Measurements from ENCODE around the gene TNFRSF1A. TPM values are rescaled to one million over a fixed set of nuclear protein-coding genes. Genes with fewer than 3 reads are reported as not detected.
A peak's percentile ranks its signal among the peaks of the same experiment; 100 is the strongest.

The TNFRSF1A gene
- total RNA-seq, 2 donors from 2014 or later: 140 to 170 TPM

DNA sequence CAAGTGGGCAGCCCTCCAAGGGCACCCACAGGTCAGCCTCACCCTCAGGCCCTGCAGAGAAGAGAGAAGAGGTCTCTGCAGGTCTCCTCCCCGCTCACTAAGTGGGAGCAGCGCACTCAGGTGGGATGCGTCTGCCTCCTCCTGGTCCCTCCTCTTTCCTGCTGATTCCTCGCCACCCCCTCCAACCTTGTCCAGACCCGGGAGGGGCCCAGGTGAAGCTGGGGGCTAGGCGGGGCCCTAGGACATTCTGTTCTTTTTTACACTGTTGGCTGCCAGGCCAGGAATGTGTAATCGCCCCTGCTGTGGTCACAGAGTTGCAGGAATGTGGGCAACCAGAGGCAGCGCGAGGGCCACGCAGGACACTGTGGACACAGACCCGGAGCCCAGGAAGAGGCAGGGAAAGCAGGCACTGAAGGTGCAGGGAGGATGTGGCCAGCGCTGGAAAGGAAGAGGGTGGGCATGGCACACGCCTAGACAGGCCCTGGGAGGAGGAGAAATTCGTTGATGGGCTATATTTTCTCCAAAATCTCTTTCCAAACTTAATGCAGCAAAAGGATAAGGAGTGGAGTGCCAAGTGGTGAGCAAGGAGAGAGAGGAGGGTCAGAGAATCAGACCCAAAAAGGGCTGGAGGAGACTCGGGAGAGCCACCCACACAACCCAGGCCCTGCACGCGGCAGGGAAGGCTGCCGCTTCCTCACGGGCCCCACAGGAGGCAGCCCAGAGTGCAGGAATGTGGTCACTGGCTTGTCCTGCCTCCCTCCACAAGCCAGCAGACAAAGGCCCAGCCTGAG lies 34.4 kb upstream of the TNFRSF1A start:
- peak; percentile 66 to 88 for DNase-seq
- peak; percentile 42 for ATAC-seq
- intact Hi-C loops (cut with DNase I, micrococcal nuclease): no loop called here

DNA sequence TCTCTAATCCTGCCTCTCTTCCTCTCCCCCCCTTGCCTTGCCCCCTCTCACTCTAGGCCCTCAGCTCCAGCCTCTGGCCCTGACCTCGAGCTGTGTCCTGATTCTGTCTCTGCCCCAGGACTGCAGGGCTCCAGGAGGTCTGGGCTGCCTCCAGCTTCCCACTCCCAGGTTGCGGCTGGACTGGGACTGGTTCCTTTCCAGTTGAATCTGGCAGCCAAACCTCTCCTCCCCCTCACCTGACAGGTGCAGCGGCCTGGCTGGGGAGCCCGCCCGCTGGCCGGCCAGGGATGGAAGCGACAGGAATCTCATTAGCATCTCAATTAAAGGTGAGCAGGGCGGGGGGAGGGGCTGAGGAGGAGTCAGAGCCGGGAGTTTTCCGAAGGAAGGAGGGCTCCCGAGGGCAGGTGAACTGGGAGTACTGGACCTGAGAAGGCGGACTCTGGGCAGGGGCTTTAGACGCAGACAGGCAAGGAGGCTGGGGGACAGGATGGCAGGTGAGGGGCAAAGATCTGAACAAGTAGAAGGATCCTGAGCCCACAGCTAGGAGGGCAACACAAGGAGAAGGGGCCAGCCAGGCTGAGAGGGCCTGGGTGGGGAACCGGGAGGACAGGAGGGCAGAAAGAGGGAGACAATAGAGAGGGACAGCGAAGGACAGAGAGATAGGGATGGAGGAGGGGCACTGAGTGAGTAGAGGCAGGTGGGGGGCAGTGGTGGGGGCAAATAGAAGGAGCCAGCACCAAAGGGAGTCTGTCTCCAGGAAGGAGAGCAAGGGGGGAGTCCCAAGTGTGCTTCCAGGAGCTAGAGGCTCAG lies 33.6 kb upstream of the TNFRSF1A start, which contains the start of gene SCNN1A:
SCNN1A (minus strand) TSS at position 295 of the 810 bp plus-strand sequence. CDS start 780 bp downstream, outside the sequence.
- DNase-seq (peak; percentile 81 to 92), ATAC-seq (peak; percentile 45)
- intact Hi-C loops (cut with DNase I, micrococcal nuclease): no loop called here

DNA sequence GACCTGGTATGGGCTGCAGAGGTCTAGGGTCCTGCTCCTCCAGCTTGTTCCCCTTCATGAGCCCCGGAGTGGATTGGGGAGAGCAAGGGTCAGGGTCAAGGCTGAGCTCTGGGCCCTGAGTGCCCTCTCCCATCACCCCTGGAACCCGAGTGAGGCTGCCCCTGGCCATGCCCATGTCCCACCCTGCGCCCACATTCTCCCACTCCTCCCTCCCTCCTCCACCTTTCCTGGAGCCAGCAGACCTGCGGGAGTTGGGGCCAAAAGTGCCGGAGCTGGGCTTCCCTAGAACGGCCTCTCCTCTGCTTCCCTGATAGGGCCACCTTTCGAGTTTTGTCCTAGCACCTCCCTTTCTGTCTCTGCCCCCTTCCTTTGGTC lies 32.9 kb upstream of the TNFRSF1A start:
- DNase-seq: no peak
- intact Hi-C loops (cut with DNase I, micrococcal nuclease): no loop called here
- peak; percentile 0 for ATAC-seq

DNA sequence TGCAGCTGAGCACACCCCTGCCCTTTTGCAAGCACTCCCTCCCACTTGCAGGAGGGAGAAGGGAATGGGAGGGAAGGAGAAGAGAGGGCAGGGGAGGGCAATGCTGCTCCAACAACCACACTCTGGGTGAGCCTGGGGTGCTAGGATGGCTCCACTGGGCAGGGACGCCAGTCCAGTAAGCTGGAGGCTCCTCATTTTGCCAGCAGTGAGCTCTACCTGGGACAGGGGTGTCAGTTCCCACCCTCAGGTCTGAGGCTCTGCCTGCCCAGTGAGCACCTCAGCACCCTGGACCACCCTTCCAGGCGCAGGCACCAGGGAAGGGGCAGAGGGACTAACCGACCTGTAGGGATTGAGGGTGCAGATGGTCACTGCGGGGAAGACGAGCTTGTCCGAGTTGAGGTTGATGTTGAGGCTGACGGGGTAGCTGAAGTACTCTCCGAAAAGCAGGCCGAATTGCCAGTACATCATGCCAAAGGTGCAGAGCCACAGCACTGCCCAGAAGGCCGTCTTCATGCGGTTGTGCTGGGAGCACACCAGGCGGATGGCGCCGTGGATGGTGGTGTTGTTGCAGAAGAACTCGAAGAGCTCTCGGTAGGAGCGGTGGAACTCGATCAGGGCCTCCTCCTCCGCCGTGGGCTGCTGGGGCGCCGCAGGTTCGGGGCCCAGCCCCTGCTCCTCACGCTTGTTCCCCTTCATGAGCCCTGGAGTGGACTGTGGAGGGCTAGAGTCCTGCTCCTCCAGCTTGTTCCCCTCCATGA lies 32.3 kb upstream of the TNFRSF1A start:
- intact Hi-C loops (cut with DNase I, micrococcal nuclease): no loop called here
- peak; percentile 2 for ATAC-seq
- peak in 1 of 2 donors; percentile 36 for DNase-seq

DNA sequence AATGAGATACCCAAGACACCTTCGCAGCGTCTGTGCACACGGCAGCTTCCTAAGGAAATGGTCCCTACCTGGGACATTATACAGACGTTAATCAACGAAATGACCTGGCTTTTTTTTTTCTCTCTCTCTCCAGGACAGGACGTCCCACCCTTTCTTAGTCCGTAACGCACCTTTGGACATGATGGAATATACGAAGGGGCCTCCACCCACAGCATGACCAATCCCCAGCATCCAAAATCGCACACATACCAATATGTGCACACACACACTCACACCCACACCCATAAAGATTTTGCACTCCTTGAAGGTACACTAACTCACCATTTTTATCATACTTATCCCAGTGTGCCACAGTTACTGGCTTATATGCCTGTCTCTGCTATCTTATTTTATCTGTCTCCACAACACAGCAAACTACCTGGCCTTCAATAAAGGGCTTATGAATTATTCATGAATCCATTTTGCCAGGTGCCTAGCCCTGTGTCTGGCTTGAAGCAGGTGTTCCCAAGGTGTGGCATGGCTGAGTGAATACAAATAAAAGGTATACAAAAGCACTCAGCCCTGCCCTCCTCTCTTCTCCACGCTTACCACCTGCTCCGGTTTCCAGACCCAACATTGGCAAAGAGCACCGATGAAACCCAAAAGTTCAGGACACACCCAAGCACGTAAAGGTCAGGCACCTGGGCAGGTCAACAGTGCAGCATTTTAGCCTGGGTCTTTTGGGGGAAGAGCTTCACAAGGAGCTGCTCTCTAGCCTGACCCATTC lies 31.3 kb upstream of the TNFRSF1A start:
- peak; percentile 40 for ATAC-seq
- intact Hi-C loops (cut with DNase I, micrococcal nuclease): no loop called here
- DNase-seq: peak; percentile 60 to 75

DNA sequence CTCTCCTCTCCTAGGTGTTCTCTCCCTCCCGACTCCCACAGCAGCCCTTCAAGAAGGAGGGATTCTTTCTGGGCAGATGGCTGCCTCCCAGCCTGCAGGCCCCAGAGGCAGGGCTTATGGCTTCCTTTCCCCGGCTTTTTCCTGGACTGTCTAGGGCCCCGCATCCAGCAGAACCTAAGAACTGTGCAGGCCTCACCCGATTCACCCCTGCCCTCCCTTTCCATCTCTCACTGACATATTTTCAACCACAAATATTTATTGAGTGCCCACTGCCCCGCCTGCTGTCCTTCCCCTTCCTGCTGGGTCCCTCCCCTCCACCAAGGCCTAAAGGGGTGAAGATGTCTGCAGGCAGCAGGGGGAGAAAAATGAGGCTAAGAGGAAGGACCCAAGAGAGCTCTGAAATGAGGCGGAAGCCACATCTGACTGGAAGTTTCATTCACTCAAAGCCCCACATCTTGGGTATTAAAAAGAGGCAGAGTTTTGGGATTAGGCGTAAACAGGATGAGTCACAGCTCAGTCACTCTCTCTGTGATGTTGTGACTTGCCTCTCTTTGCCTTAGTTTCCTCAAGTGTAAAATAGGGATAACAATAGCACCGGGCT lies 30.6 kb upstream of the TNFRSF1A start:
- DNase-seq (peak; percentile 50 to 72), ATAC-seq (peak; percentile 2)
- intact Hi-C loops (cut with DNase I, micrococcal nuclease): no loop called here

DNA sequence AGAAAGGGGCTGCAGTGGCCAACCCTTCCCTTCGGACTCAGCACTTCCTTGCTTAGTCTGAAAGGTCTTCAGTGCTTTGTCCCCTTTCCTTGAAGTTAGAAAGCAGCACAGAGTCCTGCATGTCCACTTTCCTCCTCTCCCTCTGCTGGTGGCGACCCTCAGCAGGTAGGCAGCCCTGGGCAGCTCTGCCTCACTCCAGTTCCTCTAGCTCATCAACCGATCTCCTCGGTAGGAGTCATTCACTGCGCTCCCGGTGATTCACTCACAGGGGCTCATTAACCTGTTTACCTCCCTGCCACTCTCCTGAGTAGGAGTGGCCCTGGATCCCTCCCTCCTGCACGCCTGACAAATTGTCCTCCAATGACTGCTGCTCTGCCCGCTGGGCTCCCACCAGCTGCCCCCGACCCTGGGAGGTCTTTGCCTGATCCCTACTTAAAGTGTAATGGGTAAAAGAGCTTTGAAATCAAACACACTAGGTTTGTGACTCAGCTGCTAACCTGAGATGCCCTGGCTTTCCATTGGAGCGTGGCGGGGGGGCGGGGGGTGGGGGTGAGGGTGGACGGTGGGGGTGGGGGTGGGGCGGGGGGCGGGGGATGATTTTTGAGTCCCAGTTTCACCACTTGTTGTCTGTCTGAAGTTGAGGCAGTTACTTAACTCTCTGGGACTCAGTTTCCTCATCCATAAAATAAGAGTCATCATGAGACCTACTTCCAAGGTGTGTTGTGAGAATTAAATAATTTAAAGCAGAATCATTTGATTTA lies 29.3 kb upstream of the TNFRSF1A start:
- DNase-seq (peak; percentile 77 to 89), ATAC-seq (peak; percentile 52)

DNA sequence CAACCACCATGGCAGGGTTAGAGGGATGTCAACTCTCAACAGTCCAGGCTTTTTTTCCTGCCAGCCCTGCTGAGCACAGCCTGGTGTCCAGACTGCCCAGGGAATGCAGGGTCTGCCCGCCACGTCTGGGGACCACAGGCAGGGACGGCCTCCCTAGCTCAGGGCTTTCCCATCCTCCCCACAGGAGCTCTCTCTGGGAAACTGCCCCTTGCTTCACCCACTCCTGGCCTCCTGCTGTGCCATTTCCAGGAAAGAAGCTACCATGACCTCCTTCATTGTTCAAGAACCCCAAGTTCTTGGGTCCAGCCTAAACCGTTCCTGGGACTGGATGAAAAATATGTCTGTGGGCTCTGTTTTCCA lies 28.7 kb upstream of the TNFRSF1A start:
- ATAC-seq (no peak), DNase-seq (no peak)
- intact Hi-C loops (cut with DNase I, micrococcal nuclease): no loop called here

More for the DNA sequence above, 29.3 kb upstream of the TNFRSF1A start:
- intact Hi-C loops (cut with DNase I, micrococcal nuclease): no loop called here

DNA sequence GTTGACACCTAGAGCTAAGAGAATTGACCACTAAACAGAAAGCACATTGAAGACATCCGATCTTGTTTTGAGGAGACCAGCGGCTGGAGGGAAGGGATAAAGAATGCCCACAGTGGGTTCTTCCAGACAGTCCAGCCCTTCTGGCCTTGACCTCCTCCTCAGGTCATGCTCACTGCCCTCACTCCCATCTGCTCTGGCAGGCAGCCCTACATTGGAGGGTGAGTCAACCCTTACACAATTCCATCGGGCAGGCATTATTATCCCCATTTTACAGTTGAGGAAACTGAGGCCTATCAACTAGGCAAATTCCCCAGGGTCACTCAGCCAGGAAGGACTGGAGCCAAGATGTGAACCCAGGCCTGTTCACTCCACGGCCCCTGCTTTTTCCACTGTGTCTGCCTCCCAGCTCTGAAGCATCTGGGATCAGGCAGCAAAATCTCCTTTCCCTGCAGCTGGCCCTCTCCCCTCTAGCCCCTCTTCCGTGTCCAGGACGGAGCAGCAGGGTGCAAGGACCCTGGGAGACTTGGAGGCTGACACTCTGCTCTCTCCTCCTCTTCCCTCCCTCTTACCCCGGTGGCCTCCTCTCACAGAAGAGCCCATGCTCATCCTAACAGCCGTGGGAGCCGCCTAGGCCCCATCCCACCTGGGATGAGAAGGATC lies 28.2 kb upstream of the TNFRSF1A start:
- intact Hi-C loops (cut with DNase I, micrococcal nuclease): no loop called here
- DNase-seq (no peak), ATAC-seq (no peak)

DNA sequence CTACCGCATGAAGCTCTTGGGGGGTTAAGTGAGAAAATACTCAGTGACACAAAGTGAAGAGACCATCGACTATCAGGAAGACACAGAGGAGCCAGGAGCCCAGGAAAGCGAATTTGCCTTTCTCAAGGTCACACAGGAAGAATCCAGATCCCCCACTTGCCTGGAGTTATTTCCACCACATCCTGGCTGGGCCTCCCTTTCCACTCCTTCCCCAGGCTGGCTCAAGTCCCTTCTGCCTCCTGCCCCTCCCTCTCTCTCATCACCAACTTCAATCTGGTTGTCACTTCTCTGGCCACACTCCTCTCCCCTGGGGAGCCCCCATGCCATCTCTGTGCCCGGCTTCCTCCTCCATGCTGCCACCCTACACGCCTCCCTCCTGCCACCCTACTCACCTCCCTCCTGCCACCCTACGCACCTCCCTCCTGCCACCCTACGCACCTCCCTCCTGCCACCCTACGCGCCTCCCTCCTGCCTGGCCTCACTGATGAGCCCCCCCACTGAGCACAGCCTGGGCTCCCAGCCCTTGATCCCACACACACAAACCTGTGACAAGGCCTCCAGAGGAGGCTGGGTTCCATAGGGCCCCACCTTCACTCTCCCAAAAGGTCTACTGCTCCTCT lies 27.1 kb upstream of the TNFRSF1A start:
- peak; percentile 16 for ATAC-seq
- intact Hi-C loops (cut with DNase I, micrococcal nuclease): no loop called here
- peak in 1 of 2 donors; percentile 63 for DNase-seq

DNA sequence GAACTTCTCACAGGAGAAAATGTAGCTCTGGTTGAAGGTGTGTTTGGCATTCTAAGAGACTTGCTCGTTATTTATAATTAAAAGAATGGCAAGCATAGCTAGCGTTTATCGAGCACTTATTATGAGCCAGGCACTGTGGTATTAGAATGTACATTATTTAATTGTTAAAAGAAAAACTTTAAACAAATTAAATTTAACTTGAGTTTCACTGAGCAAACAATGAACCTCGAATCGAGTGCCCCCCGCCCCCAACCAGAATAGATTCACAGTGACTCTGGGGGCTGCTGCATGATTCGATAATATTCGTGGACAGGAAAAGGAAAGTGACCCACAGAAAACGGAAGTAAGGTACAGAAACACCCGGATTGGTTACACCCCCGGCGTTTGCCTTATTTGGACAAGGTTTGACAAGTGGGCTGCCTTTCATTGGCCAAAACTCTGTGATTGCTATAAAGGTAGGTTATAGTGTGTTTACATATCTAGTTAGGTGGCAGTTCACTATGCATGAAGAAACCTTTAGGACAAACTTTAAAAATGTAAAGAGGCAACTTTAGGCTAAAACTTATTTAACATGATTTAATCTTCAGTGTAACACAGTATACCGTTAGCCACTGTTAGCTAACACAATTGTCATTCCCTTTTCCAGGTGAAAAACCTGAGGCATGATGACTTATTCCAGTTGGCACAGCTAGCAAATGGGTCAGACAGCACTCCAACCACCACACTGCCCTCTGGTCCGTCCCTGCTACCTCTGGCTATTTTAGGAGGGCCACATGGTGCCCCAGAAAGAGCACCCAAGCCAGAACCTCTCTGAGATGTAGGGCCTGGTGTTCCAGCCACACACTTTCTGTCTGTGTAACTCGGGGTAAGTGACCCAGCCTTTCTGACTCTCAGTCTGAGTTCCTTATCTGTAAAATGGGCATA lies 26.4 kb upstream of the TNFRSF1A start:
- DNase-seq (no peak), ATAC-seq (no peak)
- intact Hi-C loops (cut with DNase I, micrococcal nuclease): no loop called here

DNA sequence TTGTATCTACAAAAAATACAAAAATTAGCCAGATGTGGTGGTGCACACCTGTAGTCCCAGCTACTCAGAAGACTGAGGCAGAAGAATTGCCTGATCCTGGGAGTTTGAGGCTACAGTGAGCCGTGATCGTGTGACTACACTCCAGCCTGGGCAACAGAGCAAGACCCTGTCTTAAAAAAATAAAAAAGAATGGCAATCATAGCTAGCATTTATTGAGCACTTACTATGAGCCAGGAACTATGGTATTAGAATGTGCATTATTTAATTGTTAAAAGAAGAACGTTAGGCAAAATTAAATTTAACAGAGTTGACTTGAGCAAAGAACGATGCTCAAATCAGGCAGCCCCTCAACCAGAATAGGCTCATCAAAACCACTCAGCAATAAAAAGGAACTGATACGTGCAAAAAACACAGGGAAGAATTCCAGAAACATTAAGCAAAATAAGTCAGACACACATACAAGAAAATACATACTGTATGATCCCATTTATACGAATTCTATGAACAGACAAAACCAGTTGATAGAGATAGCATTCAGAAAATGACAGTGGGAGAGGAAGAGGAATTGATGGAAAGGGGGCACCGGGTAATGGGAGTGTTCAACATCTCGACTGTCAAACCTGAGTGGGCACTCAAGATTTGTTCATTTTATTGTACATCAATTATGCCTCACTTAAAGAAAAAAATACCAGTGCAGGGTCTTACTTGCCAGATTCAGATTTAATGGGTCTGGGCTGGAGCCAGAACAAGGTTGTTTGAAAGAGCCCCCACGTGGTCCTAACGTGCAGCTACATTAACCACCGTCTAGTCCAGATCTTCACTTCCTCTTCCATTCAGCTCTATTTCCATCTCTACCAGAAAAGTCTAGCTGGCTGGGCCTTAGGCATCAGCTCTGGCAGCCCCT lies 25.4 kb upstream of the TNFRSF1A start:
- intact Hi-C loops (cut with DNase I, micrococcal nuclease): no loop called here
- no peak for ATAC-seq

DNA sequence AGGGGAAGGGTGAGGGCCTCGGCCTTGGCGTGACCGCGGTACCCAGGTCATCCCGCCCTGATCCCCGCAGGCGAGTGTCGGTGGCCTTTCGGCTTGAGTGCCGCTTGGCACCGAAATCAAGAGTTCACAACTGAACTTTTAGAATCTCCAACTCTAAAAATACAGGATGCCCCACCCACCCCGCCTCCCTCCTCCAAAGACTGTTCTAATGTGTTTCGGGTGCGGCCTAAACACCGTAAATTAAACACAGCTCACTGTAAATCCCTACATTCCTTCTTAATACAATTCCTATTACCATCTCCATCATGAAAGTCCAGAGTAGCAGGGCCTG lies 22.1 kb upstream of the TNFRSF1A start:
- ATAC-seq: peak; percentile 12

More for the DNA sequence above, 25.4 kb upstream of the TNFRSF1A start:
- no peak for DNase-seq

DNA sequence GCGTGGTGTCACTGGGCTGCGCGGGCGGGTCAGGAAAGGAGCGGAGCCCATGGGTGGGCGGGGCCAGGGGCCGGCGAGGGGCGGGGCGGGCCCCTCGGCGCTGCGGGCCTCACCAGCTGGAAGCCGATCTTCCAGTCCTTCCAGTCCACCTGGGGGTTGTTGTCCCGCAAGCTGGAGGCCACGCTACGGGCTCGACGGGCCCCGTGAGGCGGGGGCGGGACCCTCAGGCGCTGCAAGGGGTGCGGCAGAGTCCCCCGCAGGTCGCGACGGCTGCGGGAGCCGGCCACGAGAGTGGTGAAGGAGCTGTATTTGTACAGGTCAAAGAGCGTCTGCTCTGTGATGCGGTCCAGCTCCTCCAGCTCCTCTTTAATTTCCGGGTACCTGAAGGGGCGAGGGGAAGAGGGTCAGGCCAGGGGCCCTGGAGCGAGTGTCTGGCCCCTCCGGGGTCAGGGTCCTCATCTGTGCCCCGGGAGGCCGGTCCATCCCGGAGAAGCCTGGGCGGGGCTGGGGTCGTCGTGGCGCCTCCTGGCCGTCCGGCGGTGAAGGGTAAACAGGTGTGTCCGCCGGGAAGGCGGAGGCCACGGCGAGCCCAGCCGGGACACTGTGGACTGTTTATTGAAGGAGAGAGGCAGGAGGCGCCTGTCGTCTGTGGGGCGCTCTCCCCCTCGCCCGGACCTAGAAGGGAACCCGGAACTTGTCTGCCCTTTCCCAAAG lies 21.6 kb upstream of the TNFRSF1A start:
- peak; percentile 87 to 90 for DNase-seq
- intact Hi-C loops (cut with DNase I, micrococcal nuclease): no loop called here
- peak; percentile 64 for ATAC-seq

More for the DNA sequence above, 22.1 kb upstream of the TNFRSF1A start:
- intact Hi-C loops (cut with DNase I, micrococcal nuclease): no loop called here
- DNase-seq: peak in 1 of 2 donors; percentile 81
